Peyer's patch (tissue), 4 donors: ENCODE data around the gene FAM120A.

Source experiments
- CTCF ChIP-seq, 6 experiments: fragments of 450-650 bp in 4 of 6; fragments of 200-600 bp in 2 of 6; sonication (generic) in 1 of 6; IDR thresholded peaks; one replicate each; pipeline ENCODE4 v1.5.1; 2017 to 2019; ENCODE audit warnings: antibody characterized with exemption in 6 of 6, mild to moderate bottlenecking in 3 of 6, moderate library complexity in 1 of 6
- POLR2A ChIP-seq, 2 donors: fragments of 450-650 bp; IDR thresholded peaks; one replicate each; pipeline ENCODE4 v1.5.1; 2017; ENCODE audit warnings: antibody characterized with exemption in 2 of 2, mild to moderate bottlenecking in 2 of 2, moderate library complexity in 2 of 2

- TF ChIP-seq CTCF (IDR thresholded peaks at IDR 0.05), result no peak
- no peak for TF ChIP-seq POLR2A (IDR thresholded peaks at IDR 0.05)
These were observed 149.6 kb downstream of the FAM120A start for GRCh38 chr9:93601063-93601462.
